Esophagus squamous epithelium (tissue), 5 donors: ENCODE data around the gene EXOC7. TPM values are rescaled to one million over a fixed set of nuclear protein-coding genes. Genes with fewer than 3 reads are reported as not detected.

Source experiments
- DNase-seq: peaks from one replicate; lab custom pipeline; 2025; lab: John Stamatoyannopoulos, UW
- H3K27ac ChIP-seq, 4 donors: fragments of 200-600 bp; sonication (generic); one replicate each; pipeline ENCODE4 v1.5.1; 2016 to 2019; ENCODE audit warnings: mild to moderate bottlenecking in 1 of 4
- H3K27me3 ChIP-seq, 4 donors: fragments of 200-600 bp; sonication (generic); 1 replicate in 3 of 4; 2 replicates in 1 of 4; pipeline versions ENCODE4 v1.5.1 to v1.6.0; 2017 to 2021; ENCODE audit warnings: antibody characterized with exemption in 1 of 4
- H3K36me3 ChIP-seq, 3 donors: fragments of 200-600 bp; sonication (generic); one replicate each; pipeline ENCODE4 v1.5.1; 2016 to 2019
- H3K4me1 ChIP-seq, 3 donors: fragments of 200-600 bp; sonication (generic); one replicate each; pipeline ENCODE4 v1.5.1; 2017 to 2019
- H3K4me3 ChIP-seq, 4 donors: fragments of 200-600 bp; sonication (generic); 1 replicate in 3 of 4; 2 replicates in 1 of 4; pipeline ENCODE4 v1.5.1; 2016 to 2019; ENCODE audit warnings: mild to moderate bottlenecking in 2 of 4, moderate library complexity in 1 of 4
- H3K9me3 ChIP-seq, 3 donors: fragments of 200-600 bp; sonication (generic); one replicate each; pipeline ENCODE4 v1.5.1; 2016 to 2019
- CTCF ChIP-seq, 6 experiments: fragments of 450-650 bp in 4 of 6; fragments of 200-600 bp in 2 of 6; sonication (generic) in 2 of 6; IDR thresholded peaks; one replicate each; pipeline ENCODE4 v1.5.1; 2016 to 2019; ENCODE audit warnings: antibody characterized with exemption in 6 of 6, mild to moderate bottlenecking in 4 of 6, moderate library complexity in 4 of 6
- POLR2A ChIP-seq, 4 donors: fragments of 450-650 bp; IDR thresholded peaks; one replicate each; pipeline ENCODE4 v1.6.1; 2017; ENCODE audit warnings: antibody characterized with exemption in 4 of 4, mild to moderate bottlenecking in 4 of 4, moderate library complexity in 3 of 4
- WGBS, 2 donors: methylation state at CpG; one replicate each; pipeline ENCODE4 v1.1.5; 2018; 5-methylcytosine and 5-hydroxymethylcytosine counted together
- intact Hi-C: fragments of 100-400 bp; cut with DNase I; formaldehyde crosslinking; loops from one replicate; pipeline ENCODE4 v1.15.0; 2022
- total RNA-seq, 4 donors: library from RNA; depleted of rRNA; stranded (reverse); fragments of >200 nt; gene quantifications; one replicate each; pipeline ENCODE4 v1.1.0, GENCODE V29; 2016
- donor health status: DM: yes; HTN: yes; CAD: no.

Gene EXOC7
- total RNA-seq, 4 donors from 2014 or later = 70.3 to 84.5 (median 74.4) TPM

GRCh38 chr17:76138234-76138895 lies 34.8 kb upstream of the EXOC7 start:
- Histone ChIP-seq H3K27me3 (peaks cover 8 to 85% (median 13%) of the 10 kb centered on the region in 4 donors), H3K4me1 (peaks cover 17 to 66% (median 17%) of the 10 kb centered on the region in 3 donors)

DNA sequence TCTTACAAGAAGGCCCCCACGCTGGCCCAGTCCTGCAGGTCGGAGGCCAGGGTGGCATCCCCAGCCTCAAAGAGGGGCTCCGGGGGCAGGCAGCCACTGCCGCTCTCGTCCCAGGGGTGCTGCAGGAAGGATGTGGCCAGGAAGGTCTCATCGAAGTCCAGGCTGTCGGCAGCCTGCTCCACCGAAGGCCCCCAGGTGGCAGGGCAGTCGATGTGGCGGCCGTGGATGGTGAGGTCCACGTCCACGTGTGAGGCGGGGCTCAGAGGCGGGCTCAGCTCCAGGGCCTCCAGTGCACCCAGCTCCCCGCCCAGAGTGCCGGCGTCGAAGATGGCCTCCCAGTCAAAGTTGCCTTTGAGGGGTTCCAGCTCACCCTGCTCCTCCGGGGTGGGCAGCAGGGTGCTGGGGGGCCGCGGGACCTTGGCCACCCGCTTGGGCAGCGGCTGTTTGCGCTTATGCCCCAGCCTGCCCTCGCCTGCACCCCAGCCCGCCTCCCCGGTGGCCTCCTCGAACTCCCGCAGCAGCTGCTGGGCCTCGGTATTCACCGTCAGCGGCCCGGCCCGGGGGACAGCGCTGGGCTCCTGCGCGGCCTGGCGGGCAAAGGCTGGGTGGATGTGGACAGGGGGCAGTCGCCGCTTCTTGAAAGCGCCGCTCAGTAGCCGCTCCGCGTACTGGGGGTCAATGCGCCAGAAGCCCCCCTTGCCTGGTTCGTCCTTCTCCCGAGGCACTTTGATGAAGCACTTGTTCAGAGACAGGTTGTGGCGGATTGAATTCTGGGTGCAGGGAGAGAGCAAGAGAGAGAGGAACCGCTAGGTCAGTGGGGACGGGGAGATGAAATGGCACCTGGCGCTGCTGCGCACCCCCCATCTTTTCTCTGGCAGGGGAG lies 34.0 kb upstream of the EXOC7 start:
- H3K27me3 ChIP-seq = peaks cover 8 to 93% (median 13%) of the 10 kb centered on the region in 4 donors
- DNase-seq = no peak
- 28% methylated on average over 4 of the region's 54 CpGs; no CpG with 5 or more reads in 1 of the 2 donors for whole genome bisulfite sequencing, 2 donors
- TF ChIP-seq POLR2A (IDR thresholded peaks at IDR 0.05) (no peak), CTCF (IDR thresholded peaks at IDR 0.05) (no peak)
- H3K4me3 ChIP-seq = no peak overlapping the region
- H3K27ac ChIP-seq = no peak overlapping the region
- H3K9me3 ChIP-seq = no peaks in the 10 kb centered on the region
- H3K36me3 ChIP-seq = no peaks in the 10 kb centered on the region
- H3K4me1 ChIP-seq = peaks cover 21 to 73% (median 25%) of the 10 kb centered on the region in 3 donors
- intact Hi-C loops = no loop called here

More at GRCh38 chr17:76138234-76138895, 34.8 kb upstream of the EXOC7 start:
- DNase-seq = no peak
- H3K27ac ChIP-seq = no peak overlapping the region
- intact Hi-C loops = no loop called here
- no peaks in the 10 kb centered on the region for H3K9me3 ChIP-seq
- no peaks in the 10 kb centered on the region for H3K36me3 ChIP-seq
- no peak for TF ChIP-seq POLR2A (IDR thresholded peaks at IDR 0.05)
- no peak for TF ChIP-seq CTCF (IDR thresholded peaks at IDR 0.05)
- 0 to 38% methylated on average over 1 to 6 of the region's 23 CpGs for WGBS, 2 donors
- no peak overlapping the region for H3K4me3 ChIP-seq

DNA sequence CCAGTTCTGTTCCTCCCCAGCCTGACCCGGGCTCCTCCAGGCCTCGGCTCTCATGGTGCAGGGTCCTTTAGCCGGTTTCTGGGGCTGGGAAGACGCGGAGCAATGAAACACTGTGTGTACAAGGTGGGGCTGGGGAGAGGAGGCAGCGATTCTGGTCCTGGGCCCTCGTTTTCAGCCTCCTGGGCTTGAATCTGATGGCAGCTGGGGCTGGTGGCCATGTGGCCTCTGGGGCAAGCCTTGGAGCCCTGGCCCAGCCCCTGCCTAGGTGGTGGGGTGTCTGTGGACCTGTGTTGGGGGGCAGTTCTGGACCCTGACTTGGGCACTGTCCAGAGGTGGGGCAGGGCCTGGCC lies 33.4 kb upstream of the EXOC7 start:
- no peak for DNase-seq
- H3K4me3 ChIP-seq = no peak overlapping the region
- H3K4me1 ChIP-seq = peaks cover 25 to 78% (median 28%) of the 10 kb centered on the region in 3 donors
- H3K27me3 ChIP-seq = peaks cover 8 to 99% (median 13%) of the 10 kb centered on the region in 4 donors
- no peak overlapping the region for H3K27ac ChIP-seq
- 70 to 75% methylated on average over 2 to 3 of the region's 7 CpGs for WGBS, 2 donors
- TF ChIP-seq POLR2A (IDR thresholded peaks at IDR 0.05) = no peak
- TF ChIP-seq CTCF (IDR thresholded peaks at IDR 0.05) = no peak
- intact Hi-C loops = no loop called here
- no peaks in the 10 kb centered on the region for H3K9me3 ChIP-seq
- no peaks in the 10 kb centered on the region for H3K36me3 ChIP-seq

DNA sequence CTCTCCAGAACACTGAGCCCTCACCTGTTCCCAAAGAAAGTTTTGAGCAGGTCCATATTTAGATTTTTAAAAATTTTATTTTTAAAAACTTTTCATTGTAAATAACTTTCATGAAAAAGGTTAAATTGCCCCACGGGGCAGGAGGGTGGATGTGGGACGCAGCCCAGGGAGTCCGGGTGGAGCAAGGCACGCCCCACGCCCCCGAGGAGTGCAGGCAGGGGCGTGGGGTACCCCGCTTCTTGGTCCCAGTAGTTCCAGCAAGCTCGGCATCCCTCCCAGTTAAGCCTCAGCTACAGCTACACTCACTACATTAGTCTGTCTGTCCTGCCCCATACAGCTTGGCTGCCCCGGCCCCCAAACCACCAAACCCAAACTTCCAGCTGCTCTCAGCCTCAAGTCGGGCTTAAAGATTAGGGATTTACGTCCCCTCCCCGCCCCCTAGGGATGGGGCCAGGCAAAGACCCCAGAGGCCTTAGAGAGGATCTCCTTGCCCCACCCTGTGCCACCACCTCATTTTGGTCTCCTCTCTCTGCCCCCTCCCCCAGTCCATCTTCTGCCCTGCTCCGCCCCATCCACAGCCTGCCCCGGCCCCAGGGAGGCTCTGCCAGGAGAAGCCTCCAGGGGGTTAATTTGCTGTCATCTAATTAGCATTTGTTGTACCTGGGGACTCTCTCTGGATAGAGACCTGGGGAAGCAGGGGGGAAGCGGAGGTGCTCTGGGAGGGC lies 32.9 kb upstream of the EXOC7 start:
- WGBS, 2 donors = 61 to 82% methylated on average over 6 to 11 of the region's 16 CpGs
- H3K27ac ChIP-seq = no peak overlapping the region
- no peak overlapping the region for H3K4me3 ChIP-seq
- intact Hi-C loops = no loop called here
- TF ChIP-seq CTCF (IDR thresholded peaks at IDR 0.05) (no peak), POLR2A (IDR thresholded peaks at IDR 0.05) (no peak)
- H3K9me3 ChIP-seq = no peaks in the 10 kb centered on the region
- H3K27me3 ChIP-seq = peaks cover 8 to 99% (median 13%) of the 10 kb centered on the region in 4 donors
- no peaks in the 10 kb centered on the region for H3K36me3 ChIP-seq
- H3K4me1 ChIP-seq = peaks cover 26 to 78% (median 29%) of the 10 kb centered on the region in 3 donors
- DNase-seq = no peak
